CD14-positive monocyte (primary cell): Measurements from ENCODE around the gene PRSS35. TPM values are rescaled to one million over a fixed set of nuclear protein-coding genes. Genes with fewer than 3 reads are reported as not detected.
A peak's percentile ranks its signal among the peaks of the same experiment; 100 is the strongest.

Experiments used
- DNase-seq, 3 donors: peaks; one replicate each; pipeline ENCODE4 v3.0.0-alpha.2; 2011 to 2022
- H2AFZ ChIP-seq: 2 replicates; pipeline ENCODE4 v1.6.0; 2012; ENCODE audit warnings: mild to moderate bottlenecking, low read depth, low read length, inconsistent platforms; ENCODE audit not compliant: insufficient read depth, poor library complexity, severe bottlenecking
- H3K27ac ChIP-seq, 2 donors: 1 replicate in 1 of 2; 2 replicates in 1 of 2; pipeline ENCODE4 v1.5.1; 2012 to 2013; ENCODE audit warnings: low read length in 2 of 2, control low read depth in 1 of 2, inconsistent platforms in 1 of 2, low read depth in 1 of 2, mild to moderate bottlenecking in 1 of 2
- H3K27me3 ChIP-seq, 2 donors: one replicate each; pipeline versions ENCODE4 v1.6.0 to v1.6.1; 2011 to 2013; ENCODE audit warnings: low read length in 2 of 2; ENCODE audit not compliant: control insufficient read depth in 2 of 2, insufficient read depth in 2 of 2
- H3K36me3 ChIP-seq, 2 donors: replicated peaks in 1 of 2; 1 replicate in 1 of 2; 2 replicates in 1 of 2; pipeline versions ENCODE4 v1.5.1 to v1.6.1; 2012 to 2013; ENCODE audit warnings: low read length in 2 of 2, control low read depth in 1 of 2, inconsistent platforms in 1 of 2, mild to moderate bottlenecking in 1 of 2; ENCODE audit not compliant: insufficient read depth in 2 of 2, control insufficient read depth in 1 of 2
- H3K4me1 ChIP-seq, 2 donors: 1 replicate in 1 of 2; 2 replicates in 1 of 2; pipeline versions ENCODE4 v1.5.1 to v1.6.1; 2012 to 2013; ENCODE audit warnings: low read length in 2 of 2, control low read depth in 1 of 2, inconsistent platforms in 1 of 2, mild to moderate bottlenecking in 1 of 2, moderate library complexity in 1 of 2; ENCODE audit not compliant: insufficient read depth in 2 of 2, control insufficient read depth in 1 of 2
- H3K4me2 ChIP-seq: replicated peaks from 2 replicates; pipeline ENCODE3; 2012; ENCODE audit warnings: low read length, moderate library complexity, mild to moderate bottlenecking; ENCODE audit not compliant: poor library complexity, severe bottlenecking; ENCODE audit errors: extremely low read depth
- H3K4me3 ChIP-seq, 3 experiments: fragments of 200-600 bp in 1 of 3; sonication (generic) in 1 of 3; replicated peaks in 1 of 3; 1 replicate in 2 of 3; 2 replicates in 1 of 3; pipeline ENCODE4 v1.5.1; 2011 to 2013; ENCODE audit warnings: low read length in 3 of 3, mild to moderate bottlenecking in 3 of 3, control low read depth in 2 of 3, low read depth in 2 of 3, inconsistent platforms in 1 of 3, moderate library complexity in 1 of 3
- H3K79me2 ChIP-seq: 2 replicates; pipeline ENCODE4 v1.6.0; 2012; ENCODE audit warnings: mild to moderate bottlenecking, control low read depth, inconsistent platforms, low read length, moderate library complexity; ENCODE audit not compliant: insufficient read depth
- H3K9ac ChIP-seq: 2 replicates; pipeline ENCODE4 v1.6.0; 2017; ENCODE audit warnings: low read length, mild to moderate bottlenecking; ENCODE audit not compliant: insufficient read depth, poor library complexity, severe bottlenecking
- H3K9me3 ChIP-seq, 2 donors: replicated peaks in 1 of 2; 1 replicate in 1 of 2; 2 replicates in 1 of 2; pipeline versions ENCODE4 v1.5.1 to v1.6.1; 2012 to 2013; ENCODE audit warnings: low read length in 2 of 2, control low read depth in 1 of 2; ENCODE audit not compliant: control insufficient read depth in 1 of 2, insufficient read depth in 1 of 2
- H4K20me1 ChIP-seq: 2 replicates; pipeline ENCODE4 v1.6.0; 2012; ENCODE audit warnings: mild to moderate bottlenecking, low read length, control low read depth, moderate library complexity; ENCODE audit not compliant: insufficient read depth
- H3K27ac Mint-ChIP-seq, 7 donors: one replicate each; pipeline ENCODE4 v1.8.0; 2020; ENCODE audit warnings: mild to moderate bottlenecking in 7 of 7, mixed read lengths in 7 of 7, moderate library complexity in 6 of 7, inconsistent platforms in 2 of 7
- H3K27me3 Mint-ChIP-seq, 3 donors: one replicate each; pipeline ENCODE4 v1.8.0; 2021 to 2022; ENCODE audit warnings: low read depth in 3 of 3, mild to moderate bottlenecking in 3 of 3, mixed read lengths in 3 of 3, moderate library complexity in 3 of 3, inconsistent platforms in 1 of 3
- H3K36me3 Mint-ChIP-seq, 2 donors: one replicate each; pipeline ENCODE4 v1.8.0; 2020; ENCODE audit warnings: mixed read lengths in 2 of 2, inconsistent platforms in 1 of 2, mild to moderate bottlenecking in 1 of 2
- H3K4me1 Mint-ChIP-seq: one replicate; pipeline ENCODE4 v1.8.0; 2020; ENCODE audit warnings: mild to moderate bottlenecking, mixed read lengths
- H3K4me3 Mint-ChIP-seq, 2 donors: one replicate each; pipeline ENCODE4 v1.8.0; 2020; ENCODE audit warnings: mild to moderate bottlenecking in 2 of 2, mixed read lengths in 2 of 2, moderate library complexity in 1 of 2
- H3K9me3 Mint-ChIP-seq, 7 donors: one replicate each; pipeline ENCODE4 v1.8.0; 2020 to 2022; ENCODE audit warnings: mixed read lengths in 7 of 7, mild to moderate bottlenecking in 6 of 7, moderate library complexity in 6 of 7, inconsistent platforms in 2 of 7
- CTCF ChIP-seq: fragments of 200-600 bp; IDR thresholded peaks from one replicate; pipeline ENCODE4 v1.8.0; 2022; ENCODE audit warnings: antibody characterized with exemption, mild to moderate bottlenecking
- WGBS: methylation state at CpG from one replicate; pipeline ENCODE4 v1.1.5; 2013; ENCODE audit warnings: missing lambda C conversion rate; ENCODE audit not compliant: insufficient coverage; 5-methylcytosine and 5-hydroxymethylcytosine counted together
- intact Hi-C, 2 donors: fragments of 100-400 bp; cut with micrococcal nuclease; formaldehyde crosslinking; loops; one replicate each; pipeline versions ENCODE4 v1.15.0 to v1.15.1; 2023
- polyA plus RNA-seq, 3 donors: library from polyadenylated mRNA; depleted of rRNA in 1 of 3; unstranded in 2 of 3; stranded (reverse) in 1 of 3; fragments of 300-500 nt in 2 of 3; fragments of >200 nt in 1 of 3; fragmentation: Illumina TruSeq in 2 of 3; gene quantifications; 1 replicate in 2 of 3; 2 replicates in 1 of 3; pipeline ENCODE4 v1.2.3, GENCODE V29; 2012 to 2021

The PRSS35 gene
- polyA plus RNA-seq, 3 donors, result not detected

GRCh38 chr6:83514866-83515466, 2.6 kb downstream of the PRSS35 start:
- Mint-ChIP-seq H3K4me1 (peaks cover 10% of the 10 kb centered on the region), H3K4me3 (no peak overlapping the region), H3K27ac (no peak overlapping the region), H3K27me3 (peaks cover 38 to 45% (median 42%) of the 10 kb centered on the region in 3 donors), H3K36me3 (no peaks in the 10 kb centered on the region), H3K9me3 (peaks cover 0 to 5% (median 0%) of the 10 kb centered on the region in 7 donors)
- Histone ChIP-seq H3K9ac (no peak overlapping the region), H3K4me2 (no peak overlapping the region), H2AFZ (no peak overlapping the region), H3K9me3 (peaks cover 0 to 7% of the 10 kb centered on the region in 2 donors), H3K27ac (no peak overlapping the region), H3K36me3 (no peaks in the 10 kb centered on the region), H4K20me1 (no peaks in the 10 kb centered on the region), H3K4me1 (peaks cover 5 to 7% of the 10 kb centered on the region in 2 donors), H3K79me2 (no peaks in the 10 kb centered on the region), H3K27me3 (peaks cover 34 to 43% of the 10 kb centered on the region in 2 donors), H3K4me3 (no peak overlapping the region)
- no CpG with 5 or more reads among the region's 4 CpGs for WGBS
- peak; percentile 26 to 62 (median 50) for DNase-seq
- intact Hi-C loops, result loop anchor here (10.0 kb wide), 1 partner anchor 290 kb away; no protein-coding TSS in a partner anchor
- TF ChIP-seq CTCF, result peak; percentile 87

GRCh38 chr6:83517500-83517899, 5.2 kb downstream of the PRSS35 start:
- Mint-ChIP-seq H3K36me3 (no peaks in the 10 kb centered on the region), H3K4me1 (peaks cover 2% of the 10 kb centered on the region), H3K27me3 (peaks cover 23 to 28% (median 26%) of the 10 kb centered on the region in 3 donors), H3K27ac (no peak overlapping the region), H3K9me3 (peaks cover 0 to 2% (median 0%) of the 10 kb centered on the region in 7 donors), H3K4me3 (no peak overlapping the region)
- Histone ChIP-seq H3K27ac (no peak overlapping the region), H3K4me2 (no peak overlapping the region), H3K79me2 (no peaks in the 10 kb centered on the region), H3K4me1 (no peaks in the 10 kb centered on the region), H4K20me1 (no peaks in the 10 kb centered on the region), H3K9ac (no peak overlapping the region), H3K36me3 (no peaks in the 10 kb centered on the region), H3K27me3 (peaks cover 24 to 28% of the 10 kb centered on the region in 2 donors), H3K4me3 (no peak overlapping the region), H2AFZ (no peak overlapping the region), H3K9me3 (peaks cover 0 to 3% of the 10 kb centered on the region in 2 donors)
- no peak for TF ChIP-seq CTCF
- 100% methylated on average over 1 of the region's 1 CpG for WGBS
- DNase-seq, result no peak
- intact Hi-C loops, result loop anchor here (10.0 kb wide), 1 partner anchor 293 kb away; no protein-coding TSS in a partner anchor
